KMS-11 (cell line): ENCODE data around the gene MST1R.

Source experiments
- H2AFZ ChIP-seq: fragments of 200-600 bp; sonication (generic); 2 replicates; pipeline ENCODE4 v1.6.1; 2016; ENCODE audit warnings: antibody characterized with exemption, mixed run types, low read depth
- H3K27ac ChIP-seq: fragments of 200-600 bp; sonication (generic); 2 replicates; pipeline ENCODE4 v1.6.1; 2016; ENCODE audit warnings: mild to moderate bottlenecking, mixed run types
- H3K27me3 ChIP-seq: fragments of 200-600 bp; sonication (generic); 2 replicates; pipeline ENCODE4 v1.6.1; 2017; ENCODE audit warnings: mild to moderate bottlenecking, low read depth, mixed run types, moderate library complexity; ENCODE audit not compliant: insufficient read depth
- H3K36me3 ChIP-seq: fragments of 200-600 bp; sonication (generic); 2 replicates; pipeline ENCODE4 v1.6.1; 2017; ENCODE audit warnings: mild to moderate bottlenecking, mixed run types; ENCODE audit not compliant: insufficient read depth
- H3K4me1 ChIP-seq: fragments of 200-600 bp; sonication (generic); 2 replicates; pipeline ENCODE4 v1.6.1; 2016; ENCODE audit warnings: mild to moderate bottlenecking, low read depth, mixed run types; ENCODE audit not compliant: poor library complexity, severe bottlenecking
- H3K4me2 ChIP-seq: fragments of 200-600 bp; sonication (generic); 2 replicates; pipeline ENCODE4 v1.7.0; 2016; ENCODE audit warnings: mild to moderate bottlenecking, mixed run types
- H3K4me3 ChIP-seq: fragments of 200-600 bp; sonication (generic); IDR thresholded peaks from 2 replicates; pipeline ENCODE4 v1.6.1; 2017; ENCODE audit warnings: low read depth, low read length, mixed read lengths; ENCODE audit not compliant: insufficient read depth
- H3K79me2 ChIP-seq: fragments of 200-600 bp; sonication (generic); 2 replicates; pipeline ENCODE4 v1.6.1; 2016; ENCODE audit warnings: low read depth, mixed run types; ENCODE audit not compliant: insufficient read depth
- H3K9ac ChIP-seq: fragments of 200-600 bp; sonication (generic); 2 replicates; pipeline ENCODE4 v1.6.1; 2016; ENCODE audit warnings: mild to moderate bottlenecking, mixed run types
- H4K20me1 ChIP-seq: fragments of 200-600 bp; sonication (generic); 2 replicates; pipeline ENCODE4 v1.6.1; 2016; ENCODE audit warnings: mild to moderate bottlenecking, mixed run types; ENCODE audit not compliant: insufficient read depth
- TF ChIP-seq, protein P1 (sequence below): fragments of 200-600 bp; sonication (generic); conservative IDR thresholded peaks from 2 replicates; pipeline ENCODE4 v1.6.1; 2017; ENCODE audit warnings: low read depth, mild to moderate bottlenecking, antibody characterized with exemption, low read length, moderate library complexity, mixed read lengths

Gene MST1R

DNA sequence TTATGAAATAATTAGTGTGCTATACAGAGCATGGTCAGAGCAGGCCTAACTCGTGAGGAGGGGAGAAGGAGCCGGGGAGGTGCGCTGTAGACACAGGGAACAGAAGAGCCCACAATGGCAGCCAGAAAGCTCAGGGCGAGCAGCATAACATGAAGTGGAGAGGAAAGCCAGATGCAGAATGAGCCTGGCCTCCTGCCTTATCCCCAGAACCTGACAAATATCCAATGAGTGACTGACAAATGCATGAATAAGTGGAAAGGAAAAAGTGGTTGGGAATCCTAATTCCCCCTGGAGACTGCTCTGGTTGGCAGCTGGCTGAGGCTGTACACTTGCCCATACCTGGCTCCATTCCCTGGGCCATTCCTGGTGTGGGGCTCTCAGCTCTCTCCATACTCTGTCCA is 9.2 kb upstream of the MST1R start:
- H3K27ac ChIP-seq: no peak overlapping the region
- H3K4me1 ChIP-seq: no peaks in the 10 kb centered on the region
- H3K4me3 ChIP-seq: no peak overlapping the region
- H4K20me1 ChIP-seq: no peaks in the 10 kb centered on the region
- TF ChIP-seq, protein P1, sequence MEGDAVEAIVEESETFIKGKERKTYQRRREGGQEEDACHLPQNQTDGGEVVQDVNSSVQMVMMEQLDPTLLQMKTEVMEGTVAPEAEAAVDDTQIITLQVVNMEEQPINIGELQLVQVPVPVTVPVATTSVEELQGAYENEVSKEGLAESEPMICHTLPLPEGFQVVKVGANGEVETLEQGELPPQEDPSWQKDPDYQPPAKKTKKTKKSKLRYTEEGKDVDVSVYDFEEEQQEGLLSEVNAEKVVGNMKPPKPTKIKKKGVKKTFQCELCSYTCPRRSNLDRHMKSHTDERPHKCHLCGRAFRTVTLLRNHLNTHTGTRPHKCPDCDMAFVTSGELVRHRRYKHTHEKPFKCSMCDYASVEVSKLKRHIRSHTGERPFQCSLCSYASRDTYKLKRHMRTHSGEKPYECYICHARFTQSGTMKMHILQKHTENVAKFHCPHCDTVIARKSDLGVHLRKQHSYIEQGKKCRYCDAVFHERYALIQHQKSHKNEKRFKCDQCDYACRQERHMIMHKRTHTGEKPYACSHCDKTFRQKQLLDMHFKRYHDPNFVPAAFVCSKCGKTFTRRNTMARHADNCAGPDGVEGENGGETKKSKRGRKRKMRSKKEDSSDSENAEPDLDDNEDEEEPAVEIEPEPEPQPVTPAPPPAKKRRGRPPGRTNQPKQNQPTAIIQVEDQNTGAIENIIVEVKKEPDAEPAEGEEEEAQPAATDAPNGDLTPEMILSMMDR: no peak
- H3K9ac ChIP-seq: no peak overlapping the region
- no peak overlapping the region for H2AFZ ChIP-seq
- no peak overlapping the region for H3K4me2 ChIP-seq
- H3K36me3 ChIP-seq: no peaks in the 10 kb centered on the region
- H3K79me2 ChIP-seq: no peaks in the 10 kb centered on the region
- no peaks in the 10 kb centered on the region for H3K27me3 ChIP-seq

DNA sequence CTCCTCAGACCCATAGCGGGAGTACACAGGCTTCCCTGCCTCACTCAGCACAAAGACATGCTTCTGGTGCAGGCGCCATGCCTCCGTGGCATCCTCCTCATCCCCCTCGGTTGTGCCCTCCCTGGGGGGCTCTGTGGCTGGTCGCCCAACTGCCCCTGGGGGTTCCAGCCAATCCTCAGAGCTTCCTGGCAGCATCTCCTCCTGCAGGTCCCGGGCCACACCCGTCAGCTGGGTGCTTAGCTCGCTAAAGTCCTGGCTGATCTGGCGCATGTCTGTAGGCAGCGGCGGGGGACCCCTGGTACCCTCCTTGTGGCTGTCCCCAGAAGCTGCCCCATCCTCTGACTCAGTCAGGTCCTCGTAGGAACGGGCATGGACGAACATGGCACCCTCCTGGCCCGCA is 7.9 kb upstream of the MST1R start:
- Histone ChIP-seq H2AFZ (no peak overlapping the region), H3K27ac (no peak overlapping the region), H3K4me2 (no peak overlapping the region), H3K4me1 (no peaks in the 10 kb centered on the region), H4K20me1 (no peaks in the 10 kb centered on the region), H3K79me2 (no peaks in the 10 kb centered on the region), H3K9ac (no peak overlapping the region), H3K36me3 (no peaks in the 10 kb centered on the region), H3K4me3 (no peak overlapping the region), H3K27me3 (no peaks in the 10 kb centered on the region)
- TF ChIP-seq, protein P1: no peak

DNA sequence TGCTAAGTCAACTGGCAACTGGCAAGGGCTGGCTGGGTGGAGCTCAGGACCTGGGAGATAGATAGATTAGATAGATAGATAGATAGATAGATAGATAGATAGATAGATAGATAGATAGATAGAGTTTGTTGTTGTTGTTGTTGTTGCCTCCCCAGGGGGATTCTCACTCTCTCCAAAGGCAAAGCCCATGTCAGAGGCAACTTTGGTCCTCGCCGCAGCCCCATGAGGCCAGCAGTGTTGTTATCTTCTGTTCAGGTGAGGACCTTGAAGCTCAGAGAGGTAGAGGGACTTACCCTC is 7.4 kb upstream of the MST1R start:
- TF ChIP-seq, protein P1: no peak
- Histone ChIP-seq H3K4me3 (no peak overlapping the region), H3K4me2 (no peak overlapping the region), H3K36me3 (no peaks in the 10 kb centered on the region), H3K27me3 (no peaks in the 10 kb centered on the region), H3K27ac (no peak overlapping the region), H3K9ac (no peak overlapping the region), H3K4me1 (no peaks in the 10 kb centered on the region), H2AFZ (no peak overlapping the region), H3K79me2 (no peaks in the 10 kb centered on the region), H4K20me1 (no peaks in the 10 kb centered on the region)

DNA sequence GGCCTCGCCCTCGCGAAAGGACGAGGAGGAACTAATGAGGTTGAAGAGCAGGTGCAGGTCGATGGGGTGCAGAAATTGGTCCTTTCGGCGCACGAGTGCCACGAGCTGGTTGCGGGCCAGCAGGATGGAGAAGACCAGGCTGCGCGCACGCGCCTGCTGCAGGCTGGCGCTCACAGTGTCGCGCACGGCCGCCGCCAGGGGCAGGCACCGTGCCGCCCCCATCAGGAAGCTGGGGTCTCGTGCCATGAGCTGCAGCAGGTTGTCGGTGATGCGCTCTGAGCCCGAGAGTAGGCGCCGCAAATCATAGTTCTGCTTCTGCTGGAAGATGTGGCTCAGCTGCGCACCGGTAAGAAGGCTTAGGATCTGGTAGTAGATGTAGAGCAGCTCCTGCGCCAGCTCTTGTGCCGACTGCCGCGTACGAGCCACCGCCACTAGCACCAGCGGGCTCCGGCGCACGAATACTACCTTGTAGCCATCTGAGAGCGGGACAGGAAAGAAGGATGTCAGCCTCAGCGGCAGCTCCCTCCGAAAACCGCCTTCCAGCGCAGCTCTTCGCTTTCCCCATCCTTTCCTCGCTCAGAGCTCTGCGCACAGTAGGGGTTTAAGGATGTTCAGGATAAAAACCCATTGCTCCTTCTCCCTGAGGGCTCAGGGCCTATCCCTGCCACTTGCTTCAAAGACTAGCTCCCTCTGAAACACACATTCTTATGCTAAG is 6.9 kb upstream of the MST1R start:
- no peaks in the 10 kb centered on the region for H3K36me3 ChIP-seq
- no peak overlapping the region for H3K27ac ChIP-seq
- no peaks in the 10 kb centered on the region for H3K4me1 ChIP-seq
- H3K4me2 ChIP-seq: no peak overlapping the region
- no peaks in the 10 kb centered on the region for H4K20me1 ChIP-seq
- H3K9ac ChIP-seq: no peak overlapping the region
- no peaks in the 10 kb centered on the region for H3K79me2 ChIP-seq
- no peak overlapping the region for H3K4me3 ChIP-seq
- H3K27me3 ChIP-seq: no peaks in the 10 kb centered on the region
- TF ChIP-seq, protein P1: no peak
- H2AFZ ChIP-seq: no peak overlapping the region
